Mesenchymal stem cell (in vitro differentiated cells and primary cell): ENCODE data around the gene RBM20.

Experiments
- DNase-seq: peaks from one replicate; pipeline ENCODE4 v3.0.0-alpha.2; 2013
- H2AFZ ChIP-seq: one replicate; pipeline ENCODE4 v1.6.1; 2013; ENCODE audit warnings: low read depth, mild to moderate bottlenecking, control low read depth, inconsistent platforms, low read length, moderate library complexity
- H2AK5ac ChIP-seq: 2 replicates; pipeline ENCODE4 v1.6.1; 2013; ENCODE audit warnings: low read length, moderate library complexity, mild to moderate bottlenecking, inconsistent platforms; ENCODE audit not compliant: severe bottlenecking
- H2BK120ac ChIP-seq: one replicate; pipeline ENCODE4 v1.6.1; 2013; ENCODE audit warnings: low read depth, mild to moderate bottlenecking, inconsistent platforms, low read length, moderate library complexity
- H2BK12ac ChIP-seq, 2 experiments: one replicate each; pipeline ENCODE4 v1.6.1; 2013; ENCODE audit warnings: inconsistent platforms in 2 of 2, low read length in 2 of 2, mild to moderate bottlenecking in 2 of 2, moderate library complexity in 2 of 2, control low read depth in 1 of 2
- H2BK15ac ChIP-seq: one replicate; pipeline ENCODE4 v1.6.1; 2013; ENCODE audit warnings: mild to moderate bottlenecking, low read depth, inconsistent platforms; ENCODE audit not compliant: poor library complexity, severe bottlenecking
- H2BK5ac ChIP-seq: 2 replicates; pipeline ENCODE4 v1.6.1; 2013; ENCODE audit warnings: low read depth, mild to moderate bottlenecking, low read length, control low read depth, inconsistent platforms; ENCODE audit not compliant: poor library complexity, severe bottlenecking
- H3K14ac ChIP-seq, 2 experiments: one replicate each; pipeline ENCODE4 v1.6.1; 2013; ENCODE audit warnings: inconsistent platforms in 2 of 2, low read length in 2 of 2, control low read depth in 1 of 2, mild to moderate bottlenecking in 1 of 2, moderate library complexity in 1 of 2
- H3K18ac ChIP-seq, 2 experiments: one replicate each; pipeline ENCODE4 v1.6.1; 2013; ENCODE audit warnings: inconsistent platforms in 2 of 2, low read length in 2 of 2, control low read depth in 1 of 2, low read depth in 1 of 2, mild to moderate bottlenecking in 1 of 2
- H3K23ac ChIP-seq, 2 experiments: one replicate each; pipeline ENCODE4 v1.6.1; 2013; ENCODE audit warnings: inconsistent platforms in 2 of 2, low read length in 2 of 2, mild to moderate bottlenecking in 2 of 2, moderate library complexity in 2 of 2, control low read depth in 1 of 2
- H3K27ac ChIP-seq: 2 replicates; pipeline ENCODE4 v1.5.1; 2013; ENCODE audit warnings: mild to moderate bottlenecking, moderate library complexity, low read length, control low read depth, inconsistent platforms; ENCODE audit not compliant: poor library complexity, severe bottlenecking
- H3K27me3 ChIP-seq, 2 experiments: 2 replicates each; pipeline versions ENCODE4 v1.6.1 to v1.7.0; 2013; ENCODE audit warnings: low read length in 2 of 2, mild to moderate bottlenecking in 2 of 2, moderate library complexity in 2 of 2, control low read depth in 1 of 2, inconsistent platforms in 1 of 2; ENCODE audit not compliant: control insufficient read depth in 1 of 2, insufficient read depth in 1 of 2
- H3K36me3 ChIP-seq, 2 experiments: 2 replicates each; pipeline versions ENCODE4 v1.6.1 to v1.7.0; 2013; ENCODE audit warnings: low read length in 2 of 2, control low read depth in 1 of 2, inconsistent platforms in 1 of 2, low read depth in 1 of 2, mild to moderate bottlenecking in 1 of 2; ENCODE audit not compliant: insufficient read depth in 2 of 2, control insufficient read depth in 1 of 2
- H3K4ac ChIP-seq, 2 experiments: one replicate each; pipeline ENCODE4 v1.6.1; 2013; ENCODE audit warnings: inconsistent platforms in 2 of 2, low read length in 2 of 2, mild to moderate bottlenecking in 2 of 2, moderate library complexity in 2 of 2, control low read depth in 1 of 2, low read depth in 1 of 2
- H3K4me1 ChIP-seq: 2 replicates; pipeline ENCODE4 v1.6.1; 2013; ENCODE audit warnings: low read depth, low read length, control low read depth; ENCODE audit not compliant: control insufficient read depth, insufficient read depth
- H3K4me2 ChIP-seq: 2 replicates; pipeline ENCODE4 v1.6.1; 2013; ENCODE audit warnings: low read length, mild to moderate bottlenecking, inconsistent platforms; ENCODE audit not compliant: poor library complexity, severe bottlenecking
- H3K4me3 ChIP-seq, 2 experiments: 2 replicates each; pipeline versions ENCODE4 v1.5.1 to v1.7.0; 2013; ENCODE audit warnings: low read length in 2 of 2, mild to moderate bottlenecking in 2 of 2, control low read depth in 1 of 2, low read depth in 1 of 2; ENCODE audit not compliant: insufficient read depth in 1 of 2
- H3K79me1 ChIP-seq: replicated peaks from 2 replicates; pipeline ENCODE4 v1.6.1; 2013; ENCODE audit warnings: mild to moderate bottlenecking, control low read depth, low read length, inconsistent platforms; ENCODE audit not compliant: poor library complexity, severe bottlenecking
- H3K9ac ChIP-seq: 2 replicates; pipeline ENCODE4 v1.7.0; 2013; ENCODE audit warnings: mild to moderate bottlenecking, low read length, moderate library complexity
- H3K9me3 ChIP-seq: 2 replicates; pipeline ENCODE4 v1.7.0; 2013; ENCODE audit warnings: mild to moderate bottlenecking, low read length; ENCODE audit not compliant: control insufficient read depth
- H4K8ac ChIP-seq: one replicate; pipeline ENCODE4 v1.6.1; 2013; ENCODE audit warnings: inconsistent platforms, mild to moderate bottlenecking, low read length, moderate library complexity
- H4K91ac ChIP-seq: one replicate; pipeline ENCODE4 v1.6.1; 2013; ENCODE audit warnings: mild to moderate bottlenecking, low read length, inconsistent platforms
- WGBS: methylation state at CpG from one replicate; pipeline ENCODE4 v1.1.7; 2013; ENCODE audit warnings: mixed read lengths; 5-methylcytosine and 5-hydroxymethylcytosine counted together

RBM20 gene

DNA sequence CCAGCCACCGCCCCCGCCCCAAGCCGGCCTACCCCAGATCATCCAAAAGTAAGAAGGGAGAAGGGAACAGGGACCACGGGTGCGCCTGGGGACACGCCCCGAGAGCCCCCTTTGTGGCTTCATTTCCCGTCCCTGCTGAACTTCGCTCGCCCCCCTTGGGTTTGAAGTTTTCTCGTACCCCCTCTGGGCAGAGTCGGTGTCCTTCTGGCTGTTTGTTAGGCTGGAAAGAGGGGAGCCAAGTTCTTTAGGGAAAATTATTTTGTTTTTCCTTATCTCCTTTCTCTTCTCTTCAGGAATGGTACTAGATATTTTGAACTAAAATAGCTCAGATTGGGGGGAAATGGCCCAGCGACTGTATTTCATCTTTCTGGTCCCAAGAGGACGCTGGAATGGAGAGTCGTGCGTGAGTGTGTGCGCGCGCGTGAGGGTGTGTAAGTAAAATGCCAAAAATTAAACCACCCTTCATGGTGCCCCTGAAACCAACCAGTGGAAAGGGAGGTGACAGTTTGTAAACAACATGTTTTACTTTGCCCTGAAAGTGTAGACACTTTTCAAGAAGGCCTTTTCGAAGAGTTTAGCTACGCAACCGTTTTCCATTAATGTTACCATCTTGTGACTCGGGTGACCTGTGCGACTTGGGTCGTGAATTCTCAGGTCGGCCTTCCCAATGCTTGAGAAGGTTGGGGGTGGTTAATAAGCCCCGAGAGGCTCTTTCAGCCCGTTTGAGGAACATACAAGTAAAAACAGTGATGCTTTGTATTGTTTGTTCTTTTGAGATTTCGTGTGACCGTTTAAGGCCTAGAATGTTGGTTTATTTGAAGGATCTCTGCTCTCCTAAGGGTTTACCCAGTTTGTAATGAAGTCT is 694 bp downstream of the RBM20 start:
- Histone ChIP-seq H2BK12ac (no peak overlapping the region), H2BK5ac (no peak overlapping the region), H2AFZ (no peak overlapping the region), H3K4me2 (peak overlapping the region; percentile 97), H3K36me3 (no peaks in the 10 kb centered on the region), H3K9ac (no peak overlapping the region), H3K4me3 (peak overlapping the region; percentile 71 to 79), H3K79me1 (no peaks in the 10 kb centered on the region), H2BK120ac (peak overlapping the region; percentile 44), H3K27me3 (peaks cover 23 to 70% of the 10 kb centered on the region in 2 experiments), H4K8ac (no peak overlapping the region), H3K9me3 (no peaks in the 10 kb centered on the region), H3K14ac (no peak overlapping the region), H2BK15ac (no peak overlapping the region), H2AK5ac (no peak overlapping the region), H3K4ac (peak overlapping the region in 1 of 2 experiments; percentile 4), H4K91ac (no peak overlapping the region), H3K27ac (no peak overlapping the region), H3K4me1 (peaks cover 14% of the 10 kb centered on the region), H3K18ac (no peak overlapping the region), H3K23ac (no peak overlapping the region)
- WGBS: 37% methylated on average over 22 of the region's 31 CpGs
- no peak for DNase-seq

GRCh38 chr10:110646417-110647135 is 2.4 kb downstream of the RBM20 start:
- H3K79me1 ChIP-seq: no peaks in the 10 kb centered on the region
- H3K4me1 ChIP-seq: peaks cover 14% of the 10 kb centered on the region
- no peak overlapping the region for H4K8ac ChIP-seq
- no peak overlapping the region for H2AFZ ChIP-seq
- no peak overlapping the region for H4K91ac ChIP-seq
- no peak overlapping the region for H3K9ac ChIP-seq
- no peak for DNase-seq
- H3K4me2 ChIP-seq: no peak overlapping the region
- no peak overlapping the region for H3K4me3 ChIP-seq
- no peak overlapping the region for H2BK120ac ChIP-seq
- no peak overlapping the region for H2BK15ac ChIP-seq
- no peaks in the 10 kb centered on the region for H3K9me3 ChIP-seq
- H3K14ac ChIP-seq: no peak overlapping the region
- H2BK5ac ChIP-seq: no peak overlapping the region
- no peak overlapping the region for H3K27ac ChIP-seq
- H3K27me3 ChIP-seq: peaks cover 23 to 63% of the 10 kb centered on the region in 2 experiments
- peak overlapping the region in 1 of 2 experiments; percentile 83 for H2BK12ac ChIP-seq
- no peak overlapping the region for H3K23ac ChIP-seq
- H3K4ac ChIP-seq: no peak overlapping the region
- H2AK5ac ChIP-seq: no peak overlapping the region
- no peaks in the 10 kb centered on the region for H3K36me3 ChIP-seq
- 83% methylated on average over 9 of the region's 13 CpGs for WGBS
- no peak overlapping the region for H3K18ac ChIP-seq

GRCh38 chr10:110647136-110647430 is 2.9 kb downstream of the RBM20 start:
- no peak overlapping the region for H4K8ac ChIP-seq
- H3K9me3 ChIP-seq: no peaks in the 10 kb centered on the region
- H4K91ac ChIP-seq: no peak overlapping the region
- no peaks in the 10 kb centered on the region for H3K36me3 ChIP-seq
- H3K4me1 ChIP-seq: peaks cover 15% of the 10 kb centered on the region
- H2BK5ac ChIP-seq: no peak overlapping the region
- no peak overlapping the region for H2AFZ ChIP-seq
- no CpG with 5 or more reads among the region's 3 CpGs for WGBS
- H3K14ac ChIP-seq: no peak overlapping the region
- H3K27ac ChIP-seq: no peak overlapping the region
- H3K4ac ChIP-seq: no peak overlapping the region
- H3K4me3 ChIP-seq: no peak overlapping the region
- no peak overlapping the region for H2BK12ac ChIP-seq
- no peak overlapping the region for H3K9ac ChIP-seq
- H3K27me3 ChIP-seq: peaks cover 22 to 58% of the 10 kb centered on the region in 2 experiments
- no peak overlapping the region for H2AK5ac ChIP-seq
- H3K23ac ChIP-seq: no peak overlapping the region
- DNase-seq: peak; percentile 62
- no peak overlapping the region for H2BK120ac ChIP-seq
- no peak overlapping the region for H2BK15ac ChIP-seq
- no peak overlapping the region for H3K18ac ChIP-seq
- no peak overlapping the region for H3K4me2 ChIP-seq
- H3K79me1 ChIP-seq: no peaks in the 10 kb centered on the region

DNA sequence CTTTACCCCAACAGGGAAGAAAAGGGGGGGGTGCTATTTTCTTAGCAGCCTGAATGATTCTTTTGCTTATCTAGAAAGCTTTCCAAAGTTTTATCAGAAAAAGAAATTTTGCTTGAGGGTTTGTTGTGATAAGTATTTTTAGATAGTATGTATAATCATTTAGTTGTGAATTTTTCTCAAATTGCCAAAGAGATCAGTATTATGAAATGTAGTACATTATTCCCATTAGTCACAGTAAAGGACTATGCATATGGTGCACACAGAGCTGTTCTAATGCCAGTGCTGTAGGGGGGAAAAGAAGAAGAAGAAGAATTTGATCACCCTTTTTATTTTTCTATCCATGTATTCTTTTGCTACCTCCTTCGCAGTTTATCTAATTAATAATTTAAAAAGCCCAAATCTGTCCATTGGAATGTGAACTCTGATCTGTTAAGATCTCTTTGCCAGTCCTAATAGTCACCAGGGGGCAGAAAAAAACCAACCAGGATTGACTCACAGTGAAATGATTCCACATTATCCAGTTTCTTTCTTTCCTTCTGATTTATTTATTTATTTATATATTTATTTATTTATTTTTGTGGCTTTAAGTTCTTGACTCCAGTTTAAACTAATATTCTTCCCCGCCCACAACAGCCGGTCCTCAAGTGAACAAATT is 4.7 kb downstream of the RBM20 start:
- Histone ChIP-seq H3K23ac (no peak overlapping the region), H3K9ac (no peak overlapping the region), H4K91ac (no peak overlapping the region), H3K18ac (no peak overlapping the region), H3K79me1 (no peaks in the 10 kb centered on the region), H2AFZ (no peak overlapping the region), H2BK120ac (no peak overlapping the region), H3K4me1 (peaks cover 8% of the 10 kb centered on the region), H2BK12ac (no peak overlapping the region), H4K8ac (no peak overlapping the region), H3K27ac (no peak overlapping the region), H3K4ac (no peak overlapping the region), H3K9me3 (no peaks in the 10 kb centered on the region), H3K14ac (no peak overlapping the region), H2BK15ac (no peak overlapping the region), H2AK5ac (no peak overlapping the region), H3K4me2 (no peak overlapping the region), H3K27me3 (peaks cover 7 to 40% of the 10 kb centered on the region in 2 experiments), H3K4me3 (no peak overlapping the region), H2BK5ac (no peak overlapping the region), H3K36me3 (no peaks in the 10 kb centered on the region)
- peak; percentile 41 for DNase-seq
- WGBS: 47% methylated on average over 1 of the region's 3 CpGs
